ENCODE data around the gene FLT3LG. TPM values are rescaled to one million over a fixed set of nuclear protein-coding genes. Genes with fewer than 3 reads are reported as not detected.

Gene FLT3LG
- total and polyA plus RNA-seq, 9 of the 15 experiments (the other 6 are each of a cell fraction or from before 2014, with no cell fraction given): 0.31 to 6.4 (median 1.1) TPM

DNA sequence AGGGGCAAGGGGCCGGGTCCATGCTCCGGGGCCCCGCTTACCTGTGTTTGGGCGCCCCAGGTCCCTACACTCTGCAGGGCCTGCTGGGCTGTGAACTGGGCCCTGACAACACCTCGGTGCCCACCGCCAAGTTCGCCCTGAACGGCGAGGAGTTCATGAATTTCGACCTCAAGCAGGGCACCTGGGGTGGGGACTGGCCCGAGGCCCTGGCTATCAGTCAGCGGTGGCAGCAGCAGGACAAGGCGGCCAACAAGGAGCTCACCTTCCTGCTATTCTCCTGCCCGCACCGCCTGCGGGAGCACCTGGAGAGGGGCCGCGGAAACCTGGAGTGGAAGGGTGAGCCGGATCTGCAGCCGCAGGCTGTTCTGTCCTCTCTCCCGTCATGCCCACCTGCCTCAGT is 40.1 kb downstream of the FLT3LG start:
- DNase-seq (ENCODE audit: extremely low read depth in 1 of 4, low spot score in 3 of 4): no peak
- in situ Hi-C loops (cut with MboI) (no loop called here), intact Hi-C loops (cut with micrococcal nuclease) (no loop called here)
- no peaks in the 10 kb centered on the region for H3K9me3 ChIP-seq (replicated peaks; ENCODE audit: control insufficient read depth, insufficient read depth, low read depth, low read length)
- POLR2A ChIA-PET: interaction anchor here (0.6 to 0.8 kb wide), 5 partner anchors 18 to 63 kb away, joined by 3 to 4 read pairs (median 3); partner anchors contain the start of gene RPS11
- no peaks in the 10 kb centered on the region for H3K9me1 ChIP-seq (ENCODE audit: control insufficient read depth, insufficient read depth, low read length)
- no peaks in the 10 kb centered on the region for H3K79me2 ChIP-seq (ENCODE audit: control insufficient read depth, insufficient read depth, low read length)
- 83% methylated on average over 16 of the region's 21 CpGs for WGBS (ENCODE audit: insufficient coverage, low coverage, missing lambda C conversion rate)
- no peak overlapping the region for H2AFZ ChIP-seq (ENCODE audit: low read depth, low read length)
- no peaks in the 10 kb centered on the region for H3K36me3 ChIP-seq (ENCODE audit: control insufficient read depth, insufficient read depth, low read length)
- TF ChIP-seq PRPF4 (IDR thresholded peaks at IDR 0.05; ENCODE audit: insufficient read depth, low read depth, low read length, poor library complexity, severe bottlenecking) (no peak), CREBBP (IDR thresholded peaks at IDR 0.05; ENCODE audit: low read depth, low read length) (no peak)
- TF ChIP-seq, protein P1, sequence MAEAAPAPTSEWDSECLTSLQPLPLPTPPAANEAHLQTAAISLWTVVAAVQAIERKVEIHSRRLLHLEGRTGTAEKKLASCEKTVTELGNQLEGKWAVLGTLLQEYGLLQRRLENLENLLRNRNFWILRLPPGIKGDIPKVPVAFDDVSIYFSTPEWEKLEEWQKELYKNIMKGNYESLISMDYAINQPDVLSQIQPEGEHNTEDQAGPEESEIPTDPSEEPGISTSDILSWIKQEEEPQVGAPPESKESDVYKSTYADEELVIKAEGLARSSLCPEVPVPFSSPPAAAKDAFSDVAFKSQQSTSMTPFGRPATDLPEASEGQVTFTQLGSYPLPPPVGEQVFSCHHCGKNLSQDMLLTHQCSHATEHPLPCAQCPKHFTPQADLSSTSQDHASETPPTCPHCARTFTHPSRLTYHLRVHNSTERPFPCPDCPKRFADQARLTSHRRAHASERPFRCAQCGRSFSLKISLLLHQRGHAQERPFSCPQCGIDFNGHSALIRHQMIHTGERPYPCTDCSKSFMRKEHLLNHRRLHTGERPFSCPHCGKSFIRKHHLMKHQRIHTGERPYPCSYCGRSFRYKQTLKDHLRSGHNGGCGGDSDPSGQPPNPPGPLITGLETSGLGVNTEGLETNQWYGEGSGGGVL (CRISPR knock-in tag; IDR thresholded peaks at IDR 0.05): no peak
- peaks cover 7 to 35% of the 10 kb centered on the region in 2 experiments; a peak in 4 of 5 replicates for H3K4me1 ChIP-seq (replicated peaks in 1 of 2; ENCODE audit: control insufficient read depth in 2 of 2, insufficient read depth in 2 of 2, low read length in 2 of 2)
- H3K4me3 ChIP-seq: no peak overlapping the region
- no peaks in the 10 kb centered on the region for H3K27me3 ChIP-seq (ENCODE audit: control insufficient read depth in 2 of 2, insufficient read depth in 2 of 2, low read length in 2 of 2)
- BruUV-seq (replicated peaks): no TSS peak
- H3K4me2 ChIP-seq (ENCODE audit: insufficient read depth, low read length): no peak overlapping the region
- ATAC-seq: no peak
- no peak overlapping the region for H3K27ac ChIP-seq (ENCODE audit: extremely low read depth, low read depth, low read length)
- CTCF ChIA-PET (ENCODE audit: low intra/inter-chr PET ratio): no interaction called here
- peak overlapping the region in 1 of 2 experiments; percentile 71; a peak in 2 of 4 replicates for H3K9ac ChIP-seq (ENCODE audit: insufficient read depth in 1 of 2, low read depth in 2 of 2, low read length in 2 of 2)
- no peaks in the 10 kb centered on the region for H4K20me1 ChIP-seq (replicated peaks; ENCODE audit: control insufficient read depth, insufficient read depth, low read length)
- FAIRE-seq: no peak
